A549 (cell line): ENCODE measurements around the gene CTAGE9.

Source experiments
- CBX8 ChIP-seq: fragments of 200-600 bp; sonication (generic); IDR thresholded peaks from 2 replicates; pipeline ENCODE4 v1.6.1; 2016
- CTCF ChIP-seq: fragments of >200 bp; sonication (Bioruptor Twin); formaldehyde crosslinking; IDR thresholded peaks from 3 replicates; pipeline ENCODE4 v1.5.1; 2016
- E2F6 ChIP-seq: IDR thresholded peaks from 2 replicates; pipeline ENCODE4 v1.6.1; 2012; ENCODE audit warnings: low read depth, borderline replicate concordance
- EP300 ChIP-seq, 2 experiments: fragments of >200 bp; sonication (Bioruptor Twin); formaldehyde crosslinking; IDR thresholded peaks; 2 replicates in 1 of 2; 3 replicates in 1 of 2; pipeline ENCODE4 v1.6.1; 2016 to 2017
- MYC ChIP-seq: IDR thresholded peaks from 2 replicates; pipeline ENCODE4 v1.6.1; 2012; ENCODE audit warnings: mild to moderate bottlenecking, inconsistent platforms, low read length, improper control_type of control experiment, borderline replicate concordance
- POLR2A ChIP-seq: IDR thresholded peaks from 2 replicates; pipeline ENCODE4 v1.6.1; 2012; ENCODE audit warnings: mild to moderate bottlenecking, low read length

- TF ChIP-seq CTCF (no peak), MYC (no peak), CBX8 (no peak), POLR2A (no peak), EP300 (IDR thresholded peaks at IDR 0.05) (no peak), E2F6 (no peak)
Observed at GRCh38 chr6:131733376-131734016, 22.7 kb upstream of the CTAGE9 start.
